ENCODE data around the gene KCNIP3.
"Not testable (repeated sequence)": the region's sequence is repeated elsewhere in the genome, so short reads cannot be mapped to it uniquely, and the experiment has no call there.

KCNIP3 gene

DNA sequence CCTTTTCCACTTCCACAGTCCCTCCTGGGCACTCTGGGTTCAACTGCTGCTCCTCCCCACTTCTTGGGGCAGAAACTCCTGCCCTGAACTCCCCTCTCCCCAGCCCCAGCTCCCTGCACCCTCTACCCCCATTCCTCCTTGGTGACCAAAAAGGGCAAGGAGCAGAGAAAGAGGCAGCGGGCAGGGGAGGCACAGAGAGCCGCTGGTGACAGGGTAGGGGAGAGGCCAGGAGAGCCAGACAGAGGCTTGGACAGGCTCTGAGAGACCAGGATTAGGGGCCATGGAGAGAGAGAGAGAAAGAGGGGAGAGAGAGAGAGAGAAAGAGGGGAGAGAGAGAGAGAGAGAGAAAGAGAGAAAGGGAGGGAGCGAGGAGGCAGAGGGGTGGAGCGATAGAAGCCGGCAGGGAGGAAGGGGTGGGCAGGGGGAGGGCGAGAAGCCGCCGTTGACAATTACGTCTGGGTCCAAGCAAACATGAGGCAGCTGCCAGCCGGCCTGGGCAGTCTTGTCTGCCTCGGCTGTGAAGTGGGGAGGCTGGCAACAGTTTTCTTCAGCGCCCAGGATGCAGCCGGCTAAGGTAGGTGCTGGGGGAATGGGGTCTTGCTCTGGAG lies at the start of gene KCNIP3:
Gene KCNIP3 (plus strand): TSS at position 468 of the 608 bp plus-strand sequence. CDS start 92 bp downstream, at position 560.
- peak; percentile 54 to 61 for DNase-seq

DNA sequence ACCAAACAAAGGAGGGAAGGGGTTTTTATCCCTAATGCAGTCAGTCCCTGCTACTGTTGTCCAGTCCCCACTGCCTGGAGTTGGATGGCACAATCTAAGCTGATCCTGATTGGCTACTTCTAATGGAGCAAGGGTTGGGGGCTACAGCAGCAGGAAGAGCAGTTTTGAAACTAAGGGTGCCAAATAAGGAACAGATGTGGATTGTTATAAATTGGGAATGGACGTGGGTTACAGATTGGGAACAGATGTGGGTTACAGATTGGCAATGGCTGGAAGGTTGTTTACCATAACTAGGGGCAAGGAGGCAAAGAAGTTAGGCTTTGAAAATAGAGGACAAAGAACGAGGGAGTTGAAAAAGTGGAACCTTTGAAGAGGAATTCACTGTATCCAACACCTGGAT lies 38.9 kb upstream of the KCNIP3 start:
- DNase-seq = no peak

DNA sequence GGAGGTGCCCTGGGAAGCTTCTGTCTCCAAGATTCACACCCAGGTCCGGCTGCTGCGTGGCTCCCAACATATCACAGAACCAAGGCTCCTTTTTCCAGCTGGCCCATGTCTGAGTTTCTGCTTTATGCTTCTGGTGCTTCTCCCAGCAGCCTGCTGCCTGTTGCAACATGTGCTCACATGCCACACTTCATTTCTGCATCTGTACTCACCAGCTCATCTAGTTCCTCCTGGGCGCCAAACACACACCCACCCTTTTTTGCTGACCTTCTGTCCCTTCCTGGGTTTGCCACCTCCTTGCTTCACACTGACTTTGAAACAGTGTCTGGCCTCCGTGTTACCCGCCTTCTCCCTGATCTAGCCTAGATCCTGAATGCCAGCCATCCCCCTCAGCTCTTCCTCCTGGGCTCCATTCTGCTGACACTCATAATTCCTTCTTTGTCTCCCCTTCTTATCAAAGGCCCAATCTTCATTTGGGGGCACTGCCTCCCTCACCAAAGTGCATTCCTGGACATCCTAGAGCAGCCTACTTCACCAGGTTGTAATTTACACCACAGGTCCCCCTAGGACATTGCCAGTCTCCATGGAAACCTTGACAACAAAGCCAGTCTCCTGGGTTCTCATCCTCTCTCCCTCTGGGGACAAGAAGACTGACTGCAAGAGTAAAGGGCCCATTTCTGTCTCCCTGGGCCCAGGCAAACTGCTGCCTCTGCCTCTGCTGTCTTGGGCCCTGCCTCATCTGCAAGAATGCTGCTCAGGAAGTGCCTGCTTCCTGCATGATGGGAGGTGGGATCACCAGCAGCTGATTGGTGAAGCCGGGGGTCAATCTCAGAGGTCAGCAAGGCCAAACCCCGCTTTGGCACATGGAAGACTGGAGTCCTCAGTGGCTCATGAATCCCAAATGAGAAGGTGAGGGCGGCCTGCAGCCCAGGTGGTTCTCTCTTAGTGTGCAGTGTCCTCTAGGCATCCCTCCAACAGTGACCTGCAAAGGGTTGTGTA lies 36.8 kb upstream of the KCNIP3 start:
- peak in 1 of 2 donors; percentile 4 for DNase-seq

DNA sequence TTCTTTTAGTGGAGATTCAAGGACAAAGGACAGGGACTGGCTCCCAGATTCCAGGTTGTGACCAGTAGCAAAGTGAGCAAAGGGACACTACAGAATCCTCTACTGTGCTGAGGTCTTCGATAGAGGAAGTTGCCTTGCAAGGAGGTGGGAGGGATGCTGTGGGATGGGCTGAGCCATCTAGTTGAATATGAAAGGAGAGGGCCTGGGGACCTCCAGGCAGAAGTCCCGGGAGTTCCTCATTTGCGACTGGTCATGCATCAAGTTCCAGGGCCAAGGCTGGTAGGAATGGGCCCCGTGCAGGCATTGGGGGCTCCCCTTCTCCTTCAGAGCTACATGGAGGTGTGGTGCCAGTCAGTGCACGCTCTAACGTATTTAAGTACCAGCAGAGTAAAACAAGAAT lies 35.5 kb upstream of the KCNIP3 start:
- no peak for DNase-seq

DNA sequence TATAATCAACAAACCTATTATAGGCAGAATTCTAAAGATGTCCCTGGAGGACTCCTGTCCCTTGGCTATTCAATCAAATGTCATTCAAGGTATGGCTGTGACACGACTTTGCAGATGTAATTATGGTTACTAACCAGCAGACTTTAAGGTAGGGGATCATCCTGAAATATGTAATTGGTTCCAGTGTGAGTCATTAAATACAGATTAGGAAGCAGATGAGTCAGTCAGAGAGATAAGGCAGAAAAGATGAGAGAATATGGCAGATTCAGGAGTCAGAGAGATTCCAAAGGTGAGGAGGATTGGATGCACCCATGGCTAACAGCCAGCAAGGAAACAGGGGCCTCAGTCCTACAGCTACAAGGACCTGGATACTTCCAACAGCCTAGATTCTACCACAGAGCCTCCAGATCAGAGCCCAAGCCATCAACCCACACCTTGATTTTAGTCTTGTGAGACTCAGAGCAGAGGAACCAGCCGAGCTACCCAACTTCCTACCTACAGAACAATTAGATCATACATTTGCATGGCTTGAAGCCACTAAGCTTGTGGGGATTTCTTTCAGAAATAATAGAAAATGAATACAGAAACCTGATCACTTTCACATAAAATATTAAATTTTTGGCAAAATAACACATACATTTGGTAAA lies 34.1 kb upstream of the KCNIP3 start:
- no peak for DNase-seq

DNA sequence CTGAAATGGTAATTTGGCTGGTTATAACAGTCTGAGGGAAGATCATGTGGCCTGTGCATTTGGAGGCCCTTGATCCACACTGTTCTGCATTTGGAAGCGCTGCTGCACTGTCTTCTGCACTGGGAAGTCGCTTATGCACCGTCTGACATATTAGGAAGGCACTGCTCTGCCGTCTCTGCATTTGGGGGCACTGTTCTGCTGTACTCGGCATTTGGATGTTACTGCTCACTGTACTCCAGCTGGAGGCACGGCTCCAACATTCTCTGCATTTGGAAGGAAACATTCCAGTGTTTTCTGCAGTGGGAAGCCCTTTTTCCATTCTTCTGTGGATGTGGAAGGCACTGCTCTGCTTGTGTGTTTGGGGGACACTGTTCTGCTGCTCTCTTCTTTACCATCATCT lies 32.5 kb upstream of the KCNIP3 start:
- DNase-seq = peak; percentile 37 to 53

DNA sequence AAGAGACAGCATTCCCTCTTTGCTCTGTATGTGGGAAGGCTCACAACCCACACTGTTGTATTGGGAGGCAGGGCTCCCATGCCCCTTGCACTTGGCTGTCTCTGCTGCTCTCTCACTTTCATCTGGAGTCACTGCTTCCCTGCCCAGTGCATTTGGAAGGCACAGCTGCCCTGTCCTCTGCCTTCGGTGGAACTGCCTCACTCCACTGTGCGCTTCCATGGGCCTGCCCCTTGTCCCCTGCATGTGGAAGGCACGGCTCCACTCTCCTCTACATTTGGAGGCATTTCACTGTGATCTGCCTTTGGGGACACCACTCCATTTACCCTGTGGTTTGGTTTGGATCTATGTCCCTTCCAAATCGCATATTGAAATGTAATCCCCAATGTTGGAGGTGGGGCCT lies 32.0 kb upstream of the KCNIP3 start:
- no peak for DNase-seq

DNA sequence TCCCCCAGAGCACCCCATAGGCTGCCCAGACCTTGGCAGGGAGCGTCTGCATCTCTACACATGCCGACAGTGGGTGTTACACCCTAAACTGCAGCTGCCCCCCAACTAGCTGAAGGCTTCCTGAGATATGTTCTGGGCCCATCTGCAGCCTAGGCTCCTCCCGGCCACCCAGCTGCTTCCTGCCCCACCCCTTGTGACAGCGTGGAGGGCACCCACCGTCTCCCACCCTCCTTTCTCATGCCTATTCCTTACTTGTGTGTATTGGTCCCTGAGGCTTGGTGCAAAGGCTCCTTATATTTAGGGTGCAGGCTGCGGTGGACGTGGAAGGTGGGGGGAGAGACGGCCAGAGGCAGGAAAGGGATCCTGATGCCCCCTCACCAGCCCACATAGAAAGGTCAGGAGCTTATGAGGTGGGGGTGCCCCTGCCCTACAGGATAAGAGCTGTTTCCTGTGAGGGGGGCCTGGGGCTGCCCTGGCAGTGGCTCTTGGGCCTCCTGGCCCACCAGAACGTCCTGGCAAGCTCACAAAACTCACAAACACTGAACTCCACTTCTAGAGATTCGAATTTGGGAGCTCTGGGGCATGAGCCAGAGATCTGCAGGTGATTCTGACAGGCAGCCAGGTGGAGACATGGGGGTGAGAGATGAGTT lies 30.2 kb upstream of the KCNIP3 start:
- no peak for DNase-seq

DNA sequence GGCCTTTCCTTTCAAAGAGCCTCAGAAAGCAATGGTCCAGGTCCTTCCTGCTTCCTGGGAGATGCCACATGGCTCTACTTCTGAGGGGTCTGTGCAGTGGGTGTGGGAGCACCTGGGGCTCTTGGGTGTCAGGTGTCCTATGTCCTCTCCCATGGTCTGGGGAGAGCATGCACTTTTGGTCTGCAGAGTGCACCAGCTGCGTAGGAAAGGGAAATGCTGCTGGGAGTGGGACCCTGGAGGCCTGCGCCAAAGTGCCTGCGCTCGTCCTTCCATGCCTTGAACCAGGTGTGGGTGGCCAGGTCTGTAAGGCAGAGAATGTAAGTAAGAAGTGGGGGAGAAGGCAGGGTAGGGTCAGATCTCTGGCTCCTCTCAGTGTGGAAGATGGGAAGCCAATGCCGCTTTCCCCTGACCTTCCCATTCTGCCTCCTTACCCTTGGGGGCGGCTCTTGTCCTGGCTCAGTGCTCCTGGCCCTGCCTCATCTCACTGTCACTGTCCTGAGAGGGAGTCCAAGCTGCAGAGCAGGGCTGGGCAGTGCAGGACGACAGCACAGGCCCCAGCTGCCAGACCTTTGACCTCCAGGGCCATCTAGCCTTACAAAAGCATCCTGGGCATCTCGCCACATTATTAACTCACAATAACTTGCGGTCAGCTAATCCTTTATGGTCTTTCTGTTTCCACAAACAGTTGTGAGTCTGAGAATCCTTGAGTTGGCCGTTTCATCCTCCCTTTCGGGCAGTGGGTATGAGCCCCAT lies 29.5 kb upstream of the KCNIP3 start:
- DNase-seq = no peak

DNA sequence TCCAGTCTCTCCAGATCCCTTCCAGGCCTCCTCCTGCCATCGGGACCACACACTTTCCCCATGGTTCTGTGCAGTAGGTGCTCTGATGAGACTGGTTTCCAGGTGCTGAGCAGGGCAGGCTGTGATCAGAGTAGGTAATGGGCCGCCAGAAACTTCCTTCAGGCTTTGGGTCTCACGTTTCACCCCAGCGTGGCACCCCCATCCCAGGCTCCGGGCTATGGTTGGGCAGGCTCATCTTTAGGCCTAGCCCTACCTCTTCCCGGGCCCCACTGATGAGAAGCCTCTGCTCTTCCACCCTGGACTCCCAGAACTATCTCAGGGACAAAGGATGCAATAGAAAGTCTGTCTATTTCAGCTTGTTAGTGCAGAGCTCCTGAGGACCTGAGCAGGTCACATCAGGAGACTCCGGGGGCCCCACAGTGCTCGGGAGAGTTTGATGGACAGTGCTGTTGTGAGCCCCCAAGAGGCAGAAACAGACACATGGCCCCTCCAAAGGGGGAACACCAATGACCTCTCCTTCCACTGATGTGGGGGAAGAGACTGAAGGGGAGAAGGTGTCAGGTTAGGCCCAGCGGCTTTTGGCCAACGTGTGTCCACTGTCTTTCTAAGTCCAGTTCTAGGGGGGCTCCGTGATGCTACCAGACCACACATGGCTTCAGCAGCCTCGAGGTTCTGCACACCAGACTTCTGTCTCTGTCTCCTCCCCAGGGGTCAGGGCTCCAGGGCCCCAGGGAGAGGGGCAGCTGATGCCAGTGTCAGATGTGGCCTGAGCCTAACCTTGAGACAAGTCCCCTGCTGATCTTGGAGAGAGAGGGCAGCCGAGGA lies 28.7 kb upstream of the KCNIP3 start:
- no peak for DNase-seq

DNA sequence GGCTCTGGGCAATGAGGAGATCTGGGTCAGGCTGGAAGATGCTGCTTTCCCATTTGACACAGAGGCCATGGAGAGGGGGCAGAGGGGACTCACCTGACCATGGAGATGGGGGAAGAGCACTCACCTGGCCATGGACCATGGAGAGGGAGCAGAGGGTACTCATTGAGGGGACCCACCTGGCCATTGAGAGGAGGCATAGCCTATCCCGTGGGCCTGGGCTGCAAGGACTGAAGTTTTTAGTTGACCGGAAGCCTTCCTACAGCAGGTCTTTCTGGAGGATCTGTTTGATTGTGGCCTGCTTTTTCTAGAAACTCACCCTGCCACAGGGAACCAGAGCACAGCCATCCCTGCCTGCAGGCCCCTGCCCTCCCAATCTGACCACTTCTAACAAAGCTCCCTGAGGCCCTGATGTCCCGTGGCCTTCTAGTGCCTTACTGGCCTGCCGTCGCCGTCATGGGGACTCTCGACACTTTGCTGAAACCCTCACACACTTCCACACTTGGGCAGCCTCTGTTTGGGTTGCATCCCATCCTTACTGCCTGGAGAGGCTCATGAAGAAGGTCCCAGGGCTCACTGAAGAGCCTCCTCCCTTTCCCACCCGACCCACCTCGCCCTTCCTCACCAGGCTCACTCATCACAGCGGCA lies 28.0 kb upstream of the KCNIP3 start:
- DNase-seq = no peak

DNA sequence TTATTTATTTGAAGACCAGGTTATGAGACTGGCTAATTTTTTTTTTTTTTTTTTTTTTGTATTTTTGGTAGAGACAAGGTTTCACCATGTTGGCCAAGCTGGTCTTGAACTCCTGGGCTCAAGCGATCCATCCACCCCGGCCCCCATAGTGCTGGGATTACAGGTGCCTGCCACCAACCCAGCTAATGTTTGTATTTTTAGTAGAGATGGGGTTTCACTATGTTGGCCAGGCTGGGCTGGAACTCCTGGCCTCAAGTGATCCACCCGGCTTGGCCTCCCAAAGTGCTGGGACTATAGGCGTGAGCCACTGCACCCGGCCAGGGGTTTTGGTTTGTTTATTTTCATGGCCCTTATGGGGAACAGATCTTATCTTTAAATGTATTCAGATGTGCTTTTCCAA lies 27.4 kb upstream of the KCNIP3 start:
- not testable (repeated sequence) for DNase-seq

DNA sequence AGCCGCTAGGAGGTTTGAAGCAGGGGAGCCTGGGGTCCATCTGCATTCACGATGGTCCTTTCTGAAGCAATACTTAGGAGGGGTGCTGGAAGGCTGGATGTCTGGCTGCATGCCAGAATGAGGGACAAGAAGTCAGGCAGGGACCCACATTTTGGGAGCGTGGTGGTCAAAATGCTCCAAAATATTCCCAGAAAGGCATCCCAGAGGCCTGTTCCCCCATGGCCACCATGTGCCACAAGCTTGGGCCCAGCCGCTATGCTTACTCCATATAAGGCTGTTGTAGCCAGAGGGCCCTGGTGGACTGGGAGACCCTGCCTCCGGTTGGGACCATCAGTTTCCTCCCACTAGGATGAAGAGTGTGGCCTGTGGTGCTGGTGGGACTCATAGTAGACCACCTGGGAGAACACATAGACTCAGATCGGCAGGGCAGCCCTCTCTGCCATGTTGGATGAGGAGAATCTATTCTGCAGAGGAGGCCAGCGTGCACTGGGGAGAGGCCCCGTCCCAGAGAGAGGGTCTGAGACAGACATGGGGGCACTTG lies 26.5 kb upstream of the KCNIP3 start:
- no peak for DNase-seq

DNA sequence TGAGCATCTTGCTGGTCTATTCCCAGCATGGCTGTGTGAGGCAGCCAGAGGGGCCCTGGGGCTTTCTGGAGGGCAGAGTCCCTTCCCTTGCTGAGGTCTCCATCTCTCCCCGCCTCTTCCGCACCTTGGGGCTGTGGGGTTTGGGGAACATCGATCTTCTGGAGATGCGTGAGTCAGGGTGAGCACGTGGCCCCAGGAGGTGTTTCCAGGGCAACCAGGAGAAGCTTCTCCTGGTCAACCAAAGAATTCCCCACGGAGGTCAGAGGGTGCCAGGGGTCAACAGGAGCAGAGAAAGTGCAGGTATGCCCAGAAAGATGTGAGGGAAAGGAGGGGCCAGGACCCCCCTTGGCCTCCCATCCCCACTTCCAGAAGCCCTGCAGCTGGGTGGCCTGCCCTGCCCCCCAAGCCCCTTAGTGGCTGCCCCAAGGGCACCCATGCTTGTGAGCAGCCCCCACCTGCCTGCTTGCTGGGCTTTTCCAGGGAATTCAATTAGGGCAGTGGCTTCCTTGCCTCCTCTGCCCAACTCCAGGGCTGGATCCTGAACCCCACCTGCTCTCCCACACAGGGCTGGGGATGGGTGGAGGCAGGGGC lies 25.7 kb upstream of the KCNIP3 start:
- no peak for DNase-seq

DNA sequence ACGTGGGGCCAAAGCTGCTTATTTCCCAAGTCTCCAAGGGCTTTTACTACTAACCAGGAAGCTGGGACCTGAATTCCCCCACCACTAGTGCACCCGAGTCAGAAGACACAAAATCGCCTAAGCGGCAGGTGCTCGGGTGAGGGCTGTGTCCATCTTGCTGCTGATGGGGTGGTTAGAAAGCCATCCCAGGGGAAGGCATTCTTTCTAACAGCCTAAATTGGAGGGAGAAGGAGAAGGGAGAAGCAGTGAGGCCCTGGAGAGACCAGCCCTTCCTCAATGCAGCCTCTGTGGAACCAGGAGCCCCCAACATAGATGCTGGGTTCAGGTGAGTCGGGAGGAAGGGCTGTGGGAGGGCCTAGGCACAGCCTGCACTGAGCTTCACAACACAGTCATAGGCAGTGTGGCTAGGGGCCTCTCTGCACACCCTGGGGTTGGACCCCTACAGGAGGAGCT lies 24.8 kb upstream of the KCNIP3 start:
- no peak for DNase-seq

DNA sequence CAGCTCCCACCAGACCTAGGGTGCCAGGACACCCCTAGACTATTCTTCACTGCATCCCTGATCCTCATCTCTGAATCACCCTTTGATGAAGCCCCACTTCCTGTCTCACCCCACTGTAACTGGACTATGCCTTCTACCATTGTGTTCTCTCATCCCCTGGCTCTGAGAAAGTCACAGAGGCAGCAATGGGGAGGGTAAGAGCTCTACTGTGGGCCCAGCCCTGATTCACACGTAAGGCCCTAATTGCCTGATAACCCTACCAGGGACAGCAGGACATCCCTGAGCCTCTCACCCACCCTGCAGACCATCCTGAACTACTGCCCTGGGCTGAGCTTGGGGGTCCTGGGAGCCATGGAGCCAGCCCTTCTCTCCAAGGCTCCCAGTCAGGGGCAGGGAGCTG lies 24.4 kb upstream of the KCNIP3 start:
- no peak for DNase-seq

DNA sequence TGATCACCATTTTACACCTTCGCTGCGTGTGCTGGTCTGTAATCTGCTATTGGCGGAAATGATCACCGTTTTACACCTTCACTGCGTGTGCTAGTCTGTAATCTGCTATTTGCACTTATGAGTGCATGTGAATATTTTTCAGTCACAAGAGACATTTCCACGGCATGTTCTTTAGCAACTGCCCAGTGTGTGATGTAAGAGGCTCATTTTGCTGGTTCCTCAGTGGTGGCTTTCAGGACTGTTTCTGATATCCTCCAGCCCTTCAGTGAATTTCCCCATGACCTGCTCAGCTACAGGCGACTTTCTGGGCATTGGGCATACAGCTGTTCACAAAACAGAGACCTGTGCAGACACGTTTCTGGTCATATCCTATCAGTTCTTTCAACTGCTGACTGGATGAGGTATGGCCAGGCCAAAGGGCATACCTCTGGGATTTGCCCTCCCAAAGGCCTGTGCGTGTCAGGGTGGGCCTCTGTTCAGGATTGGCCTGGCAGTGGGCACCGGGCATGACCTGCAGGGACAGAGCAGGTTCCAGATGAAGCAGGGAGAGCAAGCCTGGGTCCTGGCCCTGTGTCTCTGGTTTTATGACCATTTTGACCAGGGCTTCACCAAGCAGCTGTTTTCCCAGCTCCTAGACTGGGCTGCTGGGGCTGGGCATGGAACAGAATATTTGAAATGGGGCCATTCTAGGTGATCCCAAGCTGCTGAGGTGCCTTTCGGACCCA lies 23.4 kb upstream of the KCNIP3 start:
- DNase-seq = no peak

DNA sequence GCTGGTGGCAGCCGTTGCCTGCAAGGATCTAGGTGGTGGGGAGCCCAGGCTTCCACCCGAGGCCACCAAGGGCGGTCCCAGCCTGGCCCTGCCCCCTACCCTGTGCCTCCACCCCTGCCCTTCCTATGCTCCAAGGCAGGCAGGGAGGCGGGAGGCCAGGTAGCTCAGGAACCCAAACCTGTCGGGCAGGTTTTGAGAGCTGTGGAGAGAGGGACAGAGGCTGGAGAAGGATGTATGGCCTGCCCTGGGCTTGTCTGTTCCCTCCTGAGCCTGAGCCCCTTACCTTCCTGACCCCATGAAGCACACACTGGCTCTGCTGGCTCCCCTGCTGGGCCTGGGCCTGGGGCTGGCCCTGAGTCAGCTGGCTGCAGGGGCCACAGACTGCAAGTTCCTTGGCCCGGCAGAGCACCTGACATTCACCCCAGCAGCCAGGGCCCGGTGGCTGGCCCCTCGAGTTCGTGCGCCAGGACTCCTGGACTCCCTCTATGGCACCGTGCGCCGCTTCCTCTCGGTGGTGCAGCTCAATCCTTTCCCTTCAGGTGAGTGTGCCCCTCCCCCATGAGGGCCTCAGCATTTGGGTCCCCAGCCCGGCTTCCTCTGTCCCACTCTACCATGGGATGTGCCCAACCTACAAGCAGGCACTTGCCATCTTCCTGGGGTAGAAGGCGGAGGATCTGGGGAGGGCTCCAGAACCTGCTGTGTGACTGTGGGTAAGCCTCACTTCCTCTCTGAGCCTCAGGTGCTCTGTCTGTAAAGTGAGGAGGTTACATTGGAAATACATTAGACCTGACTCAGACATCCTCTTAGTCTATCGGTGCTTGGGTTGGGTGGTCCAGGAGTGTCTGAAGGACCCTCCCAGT lies 22.6 kb upstream of the KCNIP3 start, which contains the start of gene PROM2:
Gene PROM2 (plus strand): TSS at position 159 of the 860 bp plus-strand sequence. CDS start 137 bp downstream, at position 296.
- DNase-seq = no peak

All from hippocampal formation (tissue), 2 donors.